Bronchial epithelial cell (primary cell): Measurements from ENCODE around the gene RBM33. TPM values are rescaled to one million over a fixed set of nuclear protein-coding genes. Genes with fewer than 3 reads are reported as not detected.
A peak's percentile ranks its signal among the peaks of the same experiment; 100 is the strongest.

Experiments used
- DNase-seq: peaks from one replicate; pipeline ENCODE4 v3.0.0-alpha.2; 2010; ENCODE audit warnings: low read depth
- FAIRE-seq: peaks from 2 replicates; lab custom pipeline; 2011; peaks lifted over from hg19 to GRCh38; lab: Jason Lieb, UNC
- H3K27me3 ChIP-seq: 2 replicates; pipeline ENCODE4 v1.5.1; 2011; ENCODE audit warnings: low read length; ENCODE audit not compliant: control insufficient read depth, insufficient read depth
- H3K36me3 ChIP-seq: 2 replicates; pipeline ENCODE4 v1.5.1; 2011; ENCODE audit warnings: low read length; ENCODE audit not compliant: control insufficient read depth, insufficient read depth
- H3K4me3 ChIP-seq: 2 replicates; pipeline ENCODE4 v1.5.1; 2011; ENCODE audit warnings: mild to moderate bottlenecking, low read depth, low read length, control low read depth
- CTCF ChIP-seq: IDR thresholded peaks from 2 replicates; pipeline ENCODE4 v1.5.1; 2011; ENCODE audit warnings: mild to moderate bottlenecking, moderate library complexity, low read length, control low read depth, inconsistent platforms; ENCODE audit not compliant: insufficient read depth, severe bottlenecking
- total RNA-seq: library from RNA; depleted of rRNA; stranded (reverse); fragments of >200 nt; gene quantifications from 2 replicates; pipeline ENCODE4 v1.2.1, GENCODE V29; 2014

RBM33 gene
- total RNA-seq, 1 donor from 2014 or later = 17.1 TPM

DNA sequence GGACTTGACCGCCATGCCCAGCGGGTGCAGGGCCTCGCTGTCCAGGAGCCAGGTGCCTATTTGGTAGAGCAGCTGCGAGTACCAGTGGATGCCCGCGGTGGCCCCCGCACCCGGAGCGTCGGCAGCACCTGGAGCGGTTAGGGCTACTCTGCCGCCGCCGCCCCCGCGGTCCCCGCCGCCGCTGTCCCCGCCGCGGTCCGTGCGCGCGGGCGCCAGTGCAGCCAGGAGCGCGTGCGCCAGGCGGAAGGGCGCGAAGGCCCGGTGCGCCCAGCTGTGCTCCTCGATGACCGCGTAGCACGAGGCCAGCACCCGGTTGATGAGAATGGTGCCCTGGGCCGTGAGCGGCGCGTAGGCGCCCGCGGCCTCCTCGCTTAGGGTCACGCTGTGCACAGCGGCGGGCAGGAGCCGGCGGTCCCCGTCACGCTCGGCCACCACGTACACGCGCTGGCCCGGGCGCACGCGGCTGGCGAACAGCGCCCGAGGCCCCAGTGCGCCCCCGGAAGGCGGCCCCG, 158.5 kb downstream of the RBM33 start:
- H3K4me3 ChIP-seq = no peak overlapping the region
- FAIRE-seq (no peak), DNase-seq (no peak)
- TF ChIP-seq CTCF = no peak
- H3K27me3 ChIP-seq = no peaks in the 10 kb centered on the region
- no peaks in the 10 kb centered on the region for H3K36me3 ChIP-seq

GRCh38 chr7:155803418-155804376, 159.2 kb downstream of the RBM33 start:
- TF ChIP-seq CTCF = no peak
- peak; percentile 19 for DNase-seq
- Histone ChIP-seq H3K4me3 (peak overlapping the region; percentile 34), H3K36me3 (no peaks in the 10 kb centered on the region), H3K27me3 (no peaks in the 10 kb centered on the region)
- no peak for FAIRE-seq

- no peak for FAIRE-seq
- no peak for TF ChIP-seq CTCF
- Histone ChIP-seq H3K27me3 (peaks cover 2% of the 10 kb centered on the region), H3K4me3 (no peak overlapping the region), H3K36me3 (no peaks in the 10 kb centered on the region)
- DNase-seq = no peak
These were observed 160.0 kb downstream of the RBM33 start for GRCh38 chr7:155804431-155804831.

GRCh38 chr7:155804897-155805825, 160.7 kb downstream of the RBM33 start:
- Histone ChIP-seq H3K36me3 (no peaks in the 10 kb centered on the region), H3K27me3 (peaks cover 5% of the 10 kb centered on the region), H3K4me3 (peak overlapping the region; percentile 29)
- DNase-seq (peak; percentile 38), FAIRE-seq (no peak)
- peak; percentile 67 for TF ChIP-seq CTCF

GRCh38 chr7:155805826-155806095, 161.3 kb downstream of the RBM33 start:
- no peak for FAIRE-seq

More at GRCh38 chr7:155805826-155806095, 161.3 kb downstream of the RBM33 start:
- DNase-seq = no peak
- no peak for TF ChIP-seq CTCF
- Histone ChIP-seq H3K4me3 (peak overlapping the region; percentile 29), H3K27me3 (peaks cover 11% of the 10 kb centered on the region), H3K36me3 (no peaks in the 10 kb centered on the region)
